Calu3 (cell line): ENCODE results near the gene FCSK. TPM values are rescaled to one million over a fixed set of nuclear protein-coding genes. Genes with fewer than 3 reads are reported as not detected.
"Not testable (repeated sequence)": the region's sequence is repeated elsewhere in the genome, so short reads cannot be mapped to it uniquely, and the experiment has no call there.

Experiments used
- Bru-seq: library from RNA; stranded (reverse); fragments of 400-500 nt; gene quantifications from one replicate; lab custom pipeline; 2021; lab: Mats Ljungman, UMichigan
- BruChase-seq, 2 experiments: library from RNA; stranded (reverse); fragments of 400-500 nt; gene quantifications; one replicate each; lab custom pipeline; 2021; lab: Mats Ljungman, UMichigan
- BruUV-seq: library from RNA; stranded (reverse); fragments of 400-500 nt; replicated peaks from 2 replicates; lab custom pipeline; 2021; lab: Mats Ljungman, UMichigan
- CTCF ChIA-PET: fragments of 300-600 bp; sonication (Branson Sonifier 250); formaldehyde crosslinking; loops from one replicate; lab custom pipeline; 2022; ENCODE audit warnings: antibody characterized with exemption; lab: Charles Lee
- DNase-seq: peaks from one replicate; pipeline ENCODE4 v3.0.0; 2022
- H3K27ac Mint-ChIP-seq: one replicate; pipeline ENCODE4 v1.8.0; 2022; ENCODE audit warnings: mixed read lengths; ENCODE audit not compliant: unreplicated experiment
- H3K27me3 Mint-ChIP-seq: one replicate; pipeline ENCODE4 v1.8.0; 2022; ENCODE audit warnings: mixed read lengths; ENCODE audit not compliant: unreplicated experiment
- H3K36me3 Mint-ChIP-seq: one replicate; pipeline ENCODE4 v1.8.0; 2022; ENCODE audit warnings: mild to moderate bottlenecking, moderate library complexity, mixed read lengths; ENCODE audit not compliant: insufficient read depth, unreplicated experiment
- H3K4me1 Mint-ChIP-seq: one replicate; pipeline ENCODE4 v1.8.0; 2022; ENCODE audit warnings: mild to moderate bottlenecking, low read depth, mixed read lengths; ENCODE audit not compliant: unreplicated experiment
- H3K4me3 Mint-ChIP-seq: one replicate; pipeline ENCODE4 v1.8.0; 2022; ENCODE audit warnings: mild to moderate bottlenecking, low read depth, moderate library complexity, mixed read lengths; ENCODE audit not compliant: unreplicated experiment
- H3K9me3 Mint-ChIP-seq: one replicate; pipeline ENCODE4 v1.8.0; 2022; ENCODE audit warnings: low read depth, mixed read lengths; ENCODE audit not compliant: unreplicated experiment
- CTCF ChIP-seq: fragments of 200-600 bp; IDR thresholded peaks from one replicate; pipeline ENCODE4 v1.8.0; 2022; ENCODE audit warnings: antibody characterized with exemption; ENCODE audit not compliant: unreplicated experiment
- intact Hi-C: fragments of 100-400 bp; cut with micrococcal nuclease; formaldehyde crosslinking; loops from one replicate; pipeline ENCODE4 v1.10.0; 2022; ENCODE audit not compliant: unreplicated experiment
- long read RNA-seq: library from polyadenylated mRNA; stranded (forward); transcript quantifications from one replicate; pipeline ENCODE4 v2.0.0, GENCODE V29; 2022
- total RNA-seq: library from RNA; stranded (reverse); gene quantifications from 2 replicates; pipeline ENCODE4 v1.2.3, GENCODE V29; 2022

FCSK gene
- 27.6 and 29.1 TPM in 2 replicates for total RNA-seq
- percentile 51 among the genes with signal in this experiment for Bru-seq, nascent RNA
- BruChase-seq, experiment 1, labeled RNA remaining after a 6-hour chase: percentile 62 among the genes with signal in this experiment
- BruChase-seq, experiment 2, labeled RNA remaining after a 2-hour chase: percentile 66 among the genes with signal in this experiment
- long read RNA-seq, full-length matches to known transcripts: 1 of 12 reads
- long read RNA-seq, partial matches to known transcripts: 4 of 12 reads
- long read RNA-seq, other reads (novel, unspliced or antisense): 7 of 12 reads

DNA sequence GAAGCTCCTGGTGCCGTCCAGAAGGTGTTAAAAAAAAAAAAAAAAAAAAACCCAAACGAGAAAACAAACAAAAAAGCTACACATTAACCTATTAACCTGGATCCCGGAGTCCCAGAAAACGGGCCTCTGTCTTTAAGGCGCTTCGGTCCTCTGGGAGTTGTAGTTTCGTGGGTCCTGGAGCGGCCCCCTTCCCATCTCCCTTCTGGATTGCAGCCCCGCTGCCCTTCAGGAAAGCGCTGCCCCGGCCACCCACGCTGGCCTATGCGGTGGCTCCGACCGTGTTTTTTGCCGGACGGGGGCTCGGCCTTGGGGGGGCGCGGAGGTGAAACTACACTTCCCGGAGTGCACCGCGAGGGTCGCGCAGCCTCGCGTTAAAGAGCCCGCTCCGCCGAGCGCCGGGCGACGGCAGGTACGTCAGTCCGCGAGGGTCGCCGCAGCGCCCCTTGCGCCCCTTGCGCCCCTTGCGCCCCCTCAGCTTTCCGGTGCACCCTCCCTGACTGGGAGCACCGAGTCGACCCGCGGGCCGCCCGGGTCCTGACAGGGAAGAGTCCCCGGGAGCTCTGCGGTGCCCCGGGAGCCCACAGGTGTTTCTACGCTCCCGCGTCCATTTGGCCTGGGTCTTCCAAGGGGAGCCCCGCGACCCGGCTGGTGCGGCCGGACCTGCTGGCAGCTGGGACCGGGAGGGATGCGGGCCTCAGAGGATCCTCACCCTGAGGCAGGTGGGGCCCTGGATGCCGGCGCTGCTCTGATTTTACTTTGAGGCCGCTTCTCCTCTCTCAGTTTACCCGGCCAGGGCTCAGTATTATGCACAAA, at the start of gene FCSK:
Gene FCSK (plus strand): TSS at position 374 of the 813 bp plus-strand sequence. CDS start 8,596 bp downstream, outside the sequence.
- CTCF ChIA-PET: interaction anchor here (0.5 to 2.3 kb wide), 8 partner anchors 8 to 1213 kb away, joined by 3 to 11 read pairs (median 4); partner anchors contain the start of gene ST3GAL2

GRCh38 chr16:70406104-70406503, 48.3 kb upstream of the FCSK start:
- H3K4me3 Mint-ChIP-seq, BruUV-seq, H3K36me3 Mint-ChIP-seq, H3K27ac Mint-ChIP-seq, H3K27me3 Mint-ChIP-seq, H3K9me3 Mint-ChIP-seq, intact Hi-C loops, H3K4me1 Mint-ChIP-seq, DNase-seq: not testable (repeated sequence)
- CTCF ChIA-PET: interaction anchor here (0.6 kb wide), 1 partner anchor 1361 kb away, joined by 3 read pairs; no protein-coding TSS in a partner anchor

More for the DNA sequence above, at the start of gene FCSK:
- Mint-ChIP-seq H3K9me3 (no peaks in the 10 kb centered on the region), H3K27ac (peak within 1 kb of the TSS; percentile 70), H3K36me3 (peaks cover 17% of the 10 kb centered on the region), H3K4me1 (peaks cover 9% of the 10 kb centered on the region), H3K27me3 (no peaks in the 10 kb centered on the region), H3K4me3 (peak within 1 kb of the TSS; percentile 99)
- intact Hi-C loops: loop anchor here (2.0 kb wide), 1 partner anchor 74 kb away; no protein-coding TSS in a partner anchor
- BruUV-seq: no TSS peak
- DNase-seq: peak; percentile 76
- no peak for TF ChIP-seq CTCF

- Mint-ChIP-seq H3K4me3 (no peak overlapping the region), H3K27ac (no peak overlapping the region), H3K36me3 (no peaks in the 10 kb centered on the region), H3K9me3 (no peaks in the 10 kb centered on the region), H3K4me1 (peaks cover 10% of the 10 kb centered on the region), H3K27me3 (no peaks in the 10 kb centered on the region)
- no TSS peak for BruUV-seq
- TF ChIP-seq CTCF: no peak
- CTCF ChIA-PET: interaction anchor here (0.7 to 1.2 kb wide), 4 partner anchors 13 to 248 kb away, joined by 3 to 6 read pairs (median 4); no protein-coding TSS in a partner anchor
- no peak for DNase-seq
- intact Hi-C loops: no loop called here
Observed at GRCh38 chr16:70407811-70408274, 46.6 kb upstream of the FCSK start.

DNA sequence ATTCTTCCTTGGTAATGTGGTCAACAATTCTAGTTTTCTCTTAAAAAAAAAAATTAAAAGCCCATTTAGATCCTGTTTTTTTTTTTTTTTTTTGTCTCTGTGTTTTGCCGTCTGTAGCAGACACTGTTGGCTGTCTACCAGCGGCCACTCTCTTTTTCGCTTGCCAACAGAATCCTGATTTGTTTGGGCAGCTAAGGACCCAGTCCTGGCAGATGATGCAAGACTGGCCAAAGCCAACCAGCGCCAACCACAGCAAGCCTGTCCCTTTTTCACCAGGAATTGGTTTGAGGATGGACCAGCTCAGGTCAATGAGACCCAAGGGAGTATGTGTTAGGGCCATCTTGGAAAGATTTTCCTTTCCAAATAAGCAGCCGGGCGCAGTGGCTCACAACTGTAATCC, 43.7 kb upstream of the FCSK start:
- Mint-ChIP-seq H3K27me3 (no peaks in the 10 kb centered on the region), H3K27ac (no peak overlapping the region), H3K9me3 (no peaks in the 10 kb centered on the region), H3K36me3 (no peaks in the 10 kb centered on the region), H3K4me3 (no peak overlapping the region), H3K4me1 (no peaks in the 10 kb centered on the region)
- CTCF ChIA-PET: no interaction called here
- no peak for TF ChIP-seq CTCF
- BruUV-seq: no TSS peak
- intact Hi-C loops: no loop called here
- DNase-seq: no peak
